A673 (cell line): ENCODE data around the gene HTR5A. TPM values are rescaled to one million over a fixed set of nuclear protein-coding genes. Genes with fewer than 3 reads are reported as not detected.

Experiments
- BruUV-seq: library from RNA; stranded (reverse); fragments of 400-500 nt; replicated peaks from 2 replicates; lab custom pipeline; 2021; lab: Mats Ljungman, UMichigan
- CTCF ChIA-PET: fragments of 300-600 bp; sonication (Branson Sonifier 250); formaldehyde crosslinking; loops from one replicate; lab custom pipeline; 2022; ENCODE audit warnings: antibody characterized with exemption; lab: Charles Lee
- POLR2A ChIA-PET: fragments of 300-600 bp; sonication (Branson Sonifier 250); formaldehyde crosslinking; loops from one replicate; lab custom pipeline; 2022; ENCODE audit warnings: antibody characterized with exemption; ENCODE audit not compliant: low non-redundant PET; lab: Charles Lee
- DNase-seq: peaks from one replicate; pipeline ENCODE4 v3.0.0-alpha.2; 2015; ENCODE audit warnings: low spot score
- H3K27ac ChIP-seq: fragments of 200-600 bp; sonication (generic); 2 replicates; pipeline ENCODE4 v1.5.1; 2016; ENCODE audit warnings: mixed run types, low read depth, mild to moderate bottlenecking, mixed read lengths, antibody characterized with exemption, low read length; ENCODE audit not compliant: poor library complexity, severe bottlenecking
- H3K27me3 ChIP-seq: fragments of 200-600 bp; sonication (generic); replicated peaks from 2 replicates; pipeline ENCODE4 v1.6.1; 2017; ENCODE audit warnings: mixed run types, low read depth, mild to moderate bottlenecking, mixed read lengths, antibody characterized with exemption, low read length; ENCODE audit not compliant: insufficient read depth, poor library complexity
- H3K36me3 ChIP-seq: fragments of 200-600 bp; sonication (generic); 2 replicates; pipeline ENCODE4 v1.6.1; 2016; ENCODE audit warnings: mixed run types, mild to moderate bottlenecking, mixed read lengths, antibody characterized with exemption, low read length; ENCODE audit not compliant: insufficient read depth, poor library complexity, severe bottlenecking
- H3K4me1 ChIP-seq: fragments of 200-600 bp; sonication (generic); 2 replicates; pipeline ENCODE4 v1.6.1; 2017; ENCODE audit warnings: mixed run types, mild to moderate bottlenecking, mixed read lengths, antibody characterized with exemption, low read length; ENCODE audit not compliant: insufficient read depth, poor library complexity, severe bottlenecking
- H3K4me3 ChIP-seq: fragments of 200-600 bp; sonication (generic); 2 replicates; pipeline ENCODE4 v1.5.1; 2016; ENCODE audit warnings: low read depth, mixed run types, mild to moderate bottlenecking, mixed read lengths, low read length; ENCODE audit not compliant: poor library complexity, severe bottlenecking
- H3K9me3 ChIP-seq: fragments of 200-600 bp; sonication (generic); 2 replicates; pipeline ENCODE4 v1.6.1; 2016; ENCODE audit warnings: mixed run types, low read depth, mild to moderate bottlenecking, mixed read lengths, antibody characterized with exemption, low read length; ENCODE audit not compliant: poor library complexity, severe bottlenecking
- CTCF ChIP-seq: fragments of 300-800, 200-600 bp; sonication (generic); conservative IDR thresholded peaks from 2 replicates; pipeline ENCODE4 v1.5.1; 2017; ENCODE audit warnings: low read depth, mild to moderate bottlenecking, antibody characterized with exemption, low read length, moderate library complexity, mixed read lengths
- EZH2 ChIP-seq: fragments of 200-600 bp; sonication (generic); IDR thresholded peaks from 2 replicates; pipeline ENCODE4 v1.6.1; 2017; ENCODE audit warnings: borderline replicate concordance, low read depth, mild to moderate bottlenecking, mixed read lengths, antibody characterized with exemption, low read length; ENCODE audit not compliant: poor library complexity, severe bottlenecking
- intact Hi-C: fragments of 100-400 bp; cut with micrococcal nuclease; formaldehyde crosslinking; loops from one replicate; pipeline ENCODE4 v1.10.0; 2022; ENCODE audit not compliant: unreplicated experiment
- total RNA-seq: library from RNA; stranded (reverse); gene quantifications from 2 replicates; pipeline ENCODE4 v1.2.3, GENCODE V29; 2021

HTR5A gene
- total RNA-seq, 1 experiment from 2014 or later = not detected

- Histone ChIP-seq H3K27me3 (peaks cover 57% of the 10 kb centered on the region), H3K36me3 (no peaks in the 10 kb centered on the region), H3K9me3 (peaks cover 6% of the 10 kb centered on the region), H3K4me3 (no peak overlapping the region), H3K27ac (no peak overlapping the region), H3K4me1 (no peaks in the 10 kb centered on the region)
- no peak for DNase-seq
- no peak for TF ChIP-seq EZH2
- no peak for TF ChIP-seq CTCF
- CTCF ChIA-PET = no interaction called here
- POLR2A ChIA-PET = no interaction called here
- intact Hi-C loops = no loop called here
- BruUV-seq = no TSS peak
These were observed 49.8 kb downstream of the HTR5A start for GRCh38 chr7:155119801-155120382.

- no peak for DNase-seq
- H3K4me1 ChIP-seq = no peaks in the 10 kb centered on the region
- H3K9me3 ChIP-seq = peaks cover 6% of the 10 kb centered on the region
- peaks cover 54% of the 10 kb centered on the region for H3K27me3 ChIP-seq
- H3K36me3 ChIP-seq = no peaks in the 10 kb centered on the region
- CTCF ChIA-PET = no interaction called here
- intact Hi-C loops = no loop called here
- POLR2A ChIA-PET = no interaction called here
- H3K27ac ChIP-seq = no peak overlapping the region
- BruUV-seq = no TSS peak
- TF ChIP-seq CTCF (no peak), EZH2 (no peak)
- H3K4me3 ChIP-seq = no peak overlapping the region
These were observed 50.3 kb downstream of the HTR5A start for GRCh38 chr7:155120460-155120859.

GRCh38 chr7:155122831-155123230 is 52.7 kb downstream of the HTR5A start:
- H3K27me3 ChIP-seq = peaks cover 41% of the 10 kb centered on the region
- H3K4me3 ChIP-seq = no peak overlapping the region
- H3K36me3 ChIP-seq = no peaks in the 10 kb centered on the region
- ChIA-PET POLR2A (no interaction called here), CTCF (no interaction called here)
- BruUV-seq = no TSS peak
- no peak for DNase-seq
- intact Hi-C loops = no loop called here
- TF ChIP-seq EZH2 = no peak
- TF ChIP-seq CTCF = no peak
- H3K4me1 ChIP-seq = no peaks in the 10 kb centered on the region
- peaks cover 6% of the 10 kb centered on the region for H3K9me3 ChIP-seq
- H3K27ac ChIP-seq = no peak overlapping the region
